ENCODE measurements around the gene DNAH7.

The DNAH7 gene

DNA sequence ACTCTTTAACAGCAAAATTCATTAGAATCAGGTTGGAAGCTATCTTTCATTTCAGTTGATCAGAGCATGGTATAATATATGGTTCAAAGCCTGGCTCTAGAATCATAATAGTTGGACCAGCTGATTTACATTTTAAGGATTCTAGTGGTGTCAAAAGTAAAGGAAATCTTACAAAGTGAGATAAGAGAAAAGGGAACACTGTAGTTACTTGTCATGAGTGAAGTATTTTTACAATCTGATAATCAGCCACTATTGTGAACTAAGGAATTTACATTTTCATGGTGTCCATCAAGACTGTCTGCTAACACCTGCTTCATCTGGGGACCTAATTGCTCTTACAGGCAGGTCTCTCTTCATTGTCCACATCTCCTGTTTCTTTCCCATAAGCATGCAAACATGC, 250.5 kb downstream of the DNAH7 start:
- no peak for DNase-seq (ENCODE audit: low read depth in 2 of 2, low spot score in 1 of 2)

DNA sequence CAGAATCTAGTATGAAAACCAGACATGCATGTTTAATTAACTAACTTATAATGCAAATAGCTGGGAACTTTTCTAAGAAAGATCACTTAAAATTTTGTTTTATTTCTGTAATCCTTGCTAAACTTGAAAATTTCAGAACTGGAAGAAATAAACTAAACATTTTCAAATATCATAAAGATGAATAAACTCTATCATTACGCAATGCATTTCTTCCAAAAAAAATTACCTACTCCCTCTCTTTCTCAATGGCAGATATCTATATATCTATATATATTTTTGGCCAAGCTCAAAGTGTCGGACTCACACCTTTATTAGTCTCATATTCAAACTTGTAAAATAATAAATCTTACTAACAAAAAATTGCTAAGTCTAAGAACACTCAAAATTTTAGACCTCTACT, 253.6 kb downstream of the DNAH7 start:
- DNase-seq (ENCODE audit: low read depth in 2 of 2, low spot score in 1 of 2) = no peak

DNA sequence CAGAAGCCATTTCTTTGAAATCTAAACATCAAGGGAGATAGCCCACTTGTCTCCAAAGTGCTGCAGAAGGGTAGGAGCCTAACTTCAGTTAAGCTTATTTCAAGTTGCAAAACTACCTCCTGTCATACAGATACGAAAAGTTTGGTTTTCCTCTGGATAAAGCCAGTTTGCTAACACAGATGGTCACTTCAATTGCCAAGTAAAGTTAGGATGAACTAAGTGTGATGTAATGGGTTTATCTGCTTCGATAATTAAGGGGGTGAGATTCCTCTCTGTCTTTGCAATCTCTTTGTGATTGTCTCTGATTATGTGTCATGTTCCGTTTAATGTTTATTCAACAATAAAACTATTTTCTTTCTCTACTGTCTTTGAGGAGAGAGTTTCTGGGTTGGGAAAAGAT, 255.2 kb downstream of the DNAH7 start:
- no peak for DNase-seq (ENCODE audit: low read depth in 2 of 2, low spot score in 1 of 2)

DNA sequence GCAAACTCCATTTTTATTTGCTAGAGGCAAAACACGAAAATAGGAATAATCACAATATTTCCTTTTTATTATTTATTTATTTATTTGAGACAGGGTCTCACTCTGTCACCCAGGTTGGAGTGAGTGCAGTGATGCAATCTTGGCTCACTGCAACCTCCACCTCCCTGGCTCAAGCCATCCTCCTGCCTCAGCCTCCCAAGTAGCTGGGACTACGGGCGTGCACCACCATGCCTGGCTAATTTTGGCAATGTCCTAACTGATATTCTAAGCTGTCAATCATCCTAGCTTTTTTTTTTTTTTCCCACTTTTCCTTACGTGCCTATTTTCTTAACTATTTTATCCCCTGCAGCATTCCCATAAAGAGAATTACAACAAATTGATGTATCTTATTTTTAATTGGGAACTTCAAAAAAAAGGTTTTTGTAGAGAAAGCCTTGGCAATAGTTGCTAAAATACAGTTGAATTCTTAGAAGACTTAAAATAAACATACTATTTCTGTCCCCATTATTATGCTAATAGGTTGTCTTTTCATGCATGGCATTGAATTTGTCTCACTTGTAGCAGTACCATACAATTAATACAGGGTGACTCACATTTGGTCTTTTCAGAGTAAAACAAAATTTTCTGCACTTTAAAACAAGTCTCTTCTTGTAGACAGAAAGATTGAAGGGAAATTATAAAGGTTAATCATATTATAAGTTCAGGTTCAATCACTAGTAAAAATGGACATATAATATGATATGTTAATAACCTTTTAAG, 258.1 kb downstream of the DNAH7 start:
- no peak for DNase-seq (ENCODE audit: low read depth in 2 of 2, low spot score in 1 of 2)

- DNase-seq (ENCODE audit: low read depth in 2 of 2, low spot score in 1 of 2) = no peak
These were observed 260.4 kb downstream of the DNAH7 start for GRCh38 chr2:195808189-195808588.

GRCh38 chr2:195805283-195805976, 263.2 kb downstream of the DNAH7 start:
- DNase-seq (ENCODE audit: low read depth in 2 of 2, low spot score in 1 of 2) = no peak

DNA sequence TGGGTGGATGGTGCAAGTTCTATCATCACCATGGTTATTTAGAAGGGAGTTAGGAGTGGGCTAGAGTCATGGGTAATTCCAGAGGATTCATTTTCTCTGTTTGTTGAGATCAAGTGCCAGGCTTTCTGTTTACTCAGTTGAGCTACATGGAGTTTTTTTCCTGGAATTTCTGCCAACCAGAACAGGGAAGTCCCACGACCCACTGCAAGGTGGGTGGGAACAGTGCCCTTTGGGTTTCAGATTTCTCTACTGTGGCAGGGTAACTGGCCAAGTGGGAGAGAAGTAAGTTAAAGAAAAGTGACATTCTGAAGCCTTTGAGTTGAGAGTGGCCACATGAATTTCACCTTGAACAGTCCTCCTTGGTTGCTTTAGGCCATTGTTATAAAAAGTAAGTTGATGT, 272.8 kb downstream of the DNAH7 start:
- DNase-seq (ENCODE audit: low read depth in 2 of 2, low spot score in 1 of 2) = no peak

DNA sequence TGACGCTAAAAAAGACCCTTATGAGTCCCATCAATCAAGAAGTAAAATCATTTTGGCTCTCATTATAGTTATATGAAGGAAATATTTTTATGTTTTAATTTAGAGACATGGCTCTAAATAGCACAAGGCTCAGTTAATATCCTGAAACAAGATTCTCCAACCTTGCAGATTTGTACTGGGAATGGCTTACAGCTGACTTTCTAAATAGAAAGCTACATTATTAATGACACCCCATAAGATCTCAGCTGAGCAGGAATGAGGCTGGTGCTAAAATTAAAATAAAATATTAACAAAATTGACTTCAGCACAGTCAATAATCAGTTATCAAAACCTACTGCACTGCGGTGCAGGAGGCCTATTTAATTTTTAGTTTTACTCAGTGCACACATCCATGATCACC, 274.8 kb downstream of the DNAH7 start:
- no peak for DNase-seq (ENCODE audit: low read depth in 2 of 2, low spot score in 1 of 2)

GRCh38 chr2:195782156-195782555, 286.5 kb downstream of the DNAH7 start:
- no peak for DNase-seq (ENCODE audit: low read depth in 2 of 2, low spot score in 1 of 2)

- DNase-seq (ENCODE audit: low read depth in 2 of 2, low spot score in 1 of 2) = no peak
These were observed 289.1 kb downstream of the DNAH7 start for GRCh38 chr2:195779491-195779890.

- DNase-seq (ENCODE audit: low read depth in 2 of 2, low spot score in 1 of 2) = no peak
These were observed 298.7 kb downstream of the DNAH7 start for GRCh38 chr2:195769975-195770374.

- no peak for DNase-seq (ENCODE audit: low read depth in 2 of 2, low spot score in 1 of 2)
These were observed 300.2 kb downstream of the DNAH7 start for GRCh38 chr2:195768431-195768830.

- DNase-seq (ENCODE audit: low read depth in 2 of 2, low spot score in 1 of 2) = no peak
These were observed 301.9 kb downstream of the DNAH7 start for GRCh38 chr2:195766691-195767090.

DNA sequence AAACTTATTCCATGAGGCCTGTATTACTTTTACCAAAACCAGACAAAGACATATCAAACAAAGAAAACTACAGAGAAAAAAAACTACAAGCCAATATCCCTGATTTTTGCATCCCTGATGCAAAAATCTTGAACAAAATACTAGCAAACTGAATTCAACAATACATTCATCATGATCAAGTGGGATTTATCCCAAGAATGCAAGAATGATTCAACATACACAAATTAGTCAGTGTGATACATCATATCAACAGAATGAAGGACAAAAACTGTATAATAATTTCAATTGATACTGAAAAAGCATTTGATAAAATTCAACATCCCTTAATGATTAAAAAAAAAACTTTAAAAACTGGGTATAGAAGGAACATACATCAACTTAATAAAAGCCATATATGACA, 304.8 kb downstream of the DNAH7 start:
- no peak for DNase-seq (ENCODE audit: low read depth in 2 of 2, low spot score in 1 of 2)

- no peak for DNase-seq (ENCODE audit: low read depth in 2 of 2, low spot score in 1 of 2)
These were observed 308.8 kb downstream of the DNAH7 start for GRCh38 chr2:195759877-195760276.

GRCh38 chr2:195758846-195759245, 309.8 kb downstream of the DNAH7 start:
- DNase-seq (ENCODE audit: low read depth in 2 of 2, low spot score in 1 of 2) = no peak

GRCh38 chr2:195756218-195756942, 312.3 kb downstream of the DNAH7 start:
- DNase-seq (ENCODE audit: low read depth in 2 of 2, low spot score in 1 of 2) = no peak

DNA sequence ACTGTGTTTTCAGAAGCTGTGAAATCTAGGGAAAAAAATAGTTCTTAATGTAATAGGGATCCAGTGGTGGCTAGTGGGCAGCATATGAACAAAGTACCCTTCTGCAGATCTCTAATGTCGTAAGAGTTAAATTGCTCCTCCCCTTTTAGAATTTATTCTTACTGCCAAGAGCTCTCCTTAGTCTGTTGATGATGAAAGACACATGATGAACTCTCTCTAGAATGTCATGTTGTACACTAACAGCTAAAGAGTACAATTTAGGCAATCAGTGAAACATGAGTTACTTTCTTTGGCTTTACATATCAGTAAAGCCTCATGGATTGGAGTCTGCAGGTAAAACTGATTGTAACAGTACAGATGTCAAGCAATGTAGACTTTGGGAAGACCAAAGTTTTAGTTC, 327.4 kb downstream of the DNAH7 start:
- DNase-seq (ENCODE audit: low read depth in 2 of 2, low spot score in 1 of 2) = no peak

- DNase-seq (ENCODE audit: low read depth in 2 of 2, low spot score in 1 of 2) = no peak
These were observed 330.9 kb downstream of the DNAH7 start for GRCh38 chr2:195737511-195738325.

DNA sequence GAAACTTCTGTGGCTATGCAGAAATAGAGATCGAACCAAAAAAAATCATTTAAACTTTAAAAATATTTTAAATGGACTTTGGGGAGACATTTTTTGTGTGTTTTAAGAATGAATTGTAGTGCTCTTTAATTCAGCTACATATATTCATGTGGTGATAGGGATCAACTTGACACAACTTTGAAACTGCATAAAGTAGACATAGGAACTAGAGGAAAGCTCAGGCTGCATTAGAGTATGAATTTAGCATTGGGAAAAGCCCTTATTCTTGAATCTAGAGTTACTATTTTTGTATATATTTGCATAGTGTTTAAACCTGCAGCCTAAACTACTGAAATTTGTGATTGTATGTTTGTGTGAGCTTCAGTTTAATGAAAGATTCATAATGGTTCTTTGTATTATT, 333.3 kb downstream of the DNAH7 start:
- DNase-seq (ENCODE audit: low read depth in 2 of 2, low spot score in 1 of 2) = no peak

- DNase-seq (ENCODE audit: low read depth in 2 of 2, low spot score in 1 of 2) = no peak
These were observed 333.7 kb downstream of the DNAH7 start for GRCh38 chr2:195734931-195735330.
